ENCODE results near the gene TGM5.

GRCh38 chr15:43285609-43286037, 18.9 kb upstream of the TGM5 start:
- peak; percentile 77 to 86 (median 79) for TF ChIP-seq CTCF (IDR thresholded peaks at IDR 0.05)
- TF ChIP-seq POLR2AphosphoS5 (IDR thresholded peaks at IDR 0.05), result no peak

Data from transverse colon (tissue), 4 donors.